ENCODE data around the gene KIF26B.
"Not testable (repeated sequence)": the region's sequence is repeated elsewhere in the genome, so short reads cannot be mapped to it uniquely, and the experiment has no call there.

Gene KIF26B

DNA sequence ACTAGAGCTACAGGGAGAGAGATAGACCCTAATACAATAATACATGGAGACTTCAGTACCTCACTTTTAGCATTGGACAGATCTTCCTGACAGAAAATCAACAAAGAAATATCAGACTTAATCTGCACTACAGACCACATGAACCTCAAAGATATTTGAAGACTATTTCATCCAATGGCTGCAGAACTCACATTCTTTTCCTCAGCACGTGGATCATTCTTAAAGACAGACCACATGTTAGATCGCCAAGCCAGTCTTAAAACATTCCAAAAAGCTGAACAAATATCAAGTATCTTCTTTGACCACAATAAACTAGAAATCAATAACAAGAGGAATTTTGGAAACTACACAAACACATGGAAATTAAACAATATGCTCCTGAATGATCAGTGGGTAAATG lies 576.0 kb downstream of the KIF26B start:
- no peak overlapping the region for H3K4me3 ChIP-seq (ENCODE audit: low read depth, low read length)
- no peaks in the 10 kb centered on the region for H3K4me1 ChIP-seq (ENCODE audit: control insufficient read depth, insufficient read depth, low read length)
- H3K36me3 ChIP-seq (ENCODE audit: control insufficient read depth, insufficient read depth, low read length) = no peaks in the 10 kb centered on the region
- no peak overlapping the region for H3K27ac ChIP-seq (ENCODE audit: low read depth, low read length)
- peaks cover 5% of the 10 kb centered on the region; the same call in 1 of the 2 replicates for H3K9me3 ChIP-seq (ENCODE audit: control insufficient read depth, insufficient read depth, low read depth, low read length)
- no peak overlapping the region for H3K9ac ChIP-seq (ENCODE audit: low read length)
- no peaks in the 10 kb centered on the region for H3K27me3 ChIP-seq (ENCODE audit: control insufficient read depth, insufficient read depth, low read length)

DNA sequence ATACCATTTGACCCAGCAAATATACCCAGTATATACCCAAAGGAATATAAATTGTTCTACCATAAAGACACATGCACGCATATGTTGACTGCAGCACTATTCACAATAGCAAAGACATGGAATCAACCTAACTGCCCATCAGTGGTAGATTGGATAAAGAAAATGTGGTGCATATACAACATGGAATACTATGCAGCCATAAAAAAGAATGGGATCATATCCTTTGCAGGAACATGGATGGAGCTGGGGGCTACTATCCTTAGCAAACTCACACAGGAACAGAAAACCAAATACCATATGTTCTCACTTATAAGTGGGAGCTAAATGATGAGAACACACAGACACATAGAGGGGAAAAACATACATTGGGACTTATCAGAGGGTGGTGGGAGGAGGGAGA lies 585.6 kb downstream of the KIF26B start:
- not testable (repeated sequence) for H3K4me3 ChIP-seq (ENCODE audit: low read depth, low read length); H3K36me3 ChIP-seq (ENCODE audit: control insufficient read depth, insufficient read depth, low read length); H3K4me1 ChIP-seq (ENCODE audit: control insufficient read depth, insufficient read depth, low read length)

DNA sequence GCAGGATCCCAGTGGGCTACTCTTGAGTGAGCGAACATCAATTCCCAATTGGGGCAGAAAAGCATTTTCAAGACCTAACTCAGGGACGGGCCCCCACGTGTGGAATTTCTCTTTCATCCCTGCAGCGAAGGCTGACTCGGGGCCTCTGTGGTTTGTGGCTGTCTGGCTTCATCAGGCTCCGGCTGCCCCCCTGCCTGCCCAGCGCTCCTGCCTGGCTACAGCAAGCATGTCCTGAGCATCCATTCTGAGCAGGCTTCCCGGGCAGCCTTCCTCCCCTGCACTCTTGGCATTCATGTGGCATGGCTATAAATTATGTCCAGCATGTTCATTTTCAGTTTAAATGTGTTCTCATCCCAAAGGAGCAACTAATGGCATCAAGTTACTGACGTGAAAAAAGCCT lies 588.1 kb downstream of the KIF26B start:
- Histone ChIP-seq H3K36me3 (ENCODE audit: control insufficient read depth, insufficient read depth, low read length) (no peaks in the 10 kb centered on the region), H3K4me3 (ENCODE audit: low read depth, low read length) (no peak overlapping the region), H3K27me3 (ENCODE audit: control insufficient read depth, insufficient read depth, low read length) (no peaks in the 10 kb centered on the region), H3K9me3 (ENCODE audit: control insufficient read depth, insufficient read depth, low read depth, low read length) (no peaks in the 10 kb centered on the region), H3K27ac (ENCODE audit: low read depth, low read length) (no peak overlapping the region), H3K4me1 (ENCODE audit: control insufficient read depth, insufficient read depth, low read length) (no peaks in the 10 kb centered on the region), H3K9ac (ENCODE audit: low read length) (no peak overlapping the region)

More for the DNA sequence above, 585.6 kb downstream of the KIF26B start:
- not testable (repeated sequence) for H3K27ac ChIP-seq (ENCODE audit: low read depth, low read length); H3K9me3 ChIP-seq (ENCODE audit: control insufficient read depth, insufficient read depth, low read depth, low read length); H3K27me3 ChIP-seq (ENCODE audit: control insufficient read depth, insufficient read depth, low read length); H3K9ac ChIP-seq (ENCODE audit: low read length)

DNA sequence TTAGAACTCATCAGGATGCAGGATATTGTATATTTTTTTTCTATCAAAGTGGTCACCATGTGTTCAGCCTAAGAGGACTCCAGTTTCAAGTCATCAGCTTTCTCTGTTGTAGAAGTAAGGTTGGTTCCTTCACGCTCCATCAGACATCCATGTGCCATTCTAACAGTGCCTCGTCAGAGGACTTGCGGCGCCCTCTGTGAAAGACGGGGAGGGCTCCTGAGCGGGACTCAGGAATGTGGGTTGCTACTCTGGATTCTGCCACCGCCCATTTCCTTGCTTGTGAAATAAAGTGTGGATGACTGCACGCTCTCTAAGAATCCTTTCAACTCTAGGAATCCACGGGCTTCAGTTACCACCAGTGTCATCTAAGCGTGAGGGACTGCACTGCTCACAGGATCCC lies 593.5 kb downstream of the KIF26B start:
- Histone ChIP-seq H3K4me3 (ENCODE audit: low read depth, low read length) (no peak overlapping the region), H3K27me3 (ENCODE audit: control insufficient read depth, insufficient read depth, low read length) (no peaks in the 10 kb centered on the region), H3K36me3 (ENCODE audit: control insufficient read depth, insufficient read depth, low read length) (no peaks in the 10 kb centered on the region), H3K9ac (ENCODE audit: low read length) (no peak overlapping the region), H3K9me3 (ENCODE audit: control insufficient read depth, insufficient read depth, low read depth, low read length) (no peaks in the 10 kb centered on the region), H3K4me1 (ENCODE audit: control insufficient read depth, insufficient read depth, low read length) (peaks cover 7% of the 10 kb centered on the region), H3K27ac (ENCODE audit: low read depth, low read length) (no peak overlapping the region)

DNA sequence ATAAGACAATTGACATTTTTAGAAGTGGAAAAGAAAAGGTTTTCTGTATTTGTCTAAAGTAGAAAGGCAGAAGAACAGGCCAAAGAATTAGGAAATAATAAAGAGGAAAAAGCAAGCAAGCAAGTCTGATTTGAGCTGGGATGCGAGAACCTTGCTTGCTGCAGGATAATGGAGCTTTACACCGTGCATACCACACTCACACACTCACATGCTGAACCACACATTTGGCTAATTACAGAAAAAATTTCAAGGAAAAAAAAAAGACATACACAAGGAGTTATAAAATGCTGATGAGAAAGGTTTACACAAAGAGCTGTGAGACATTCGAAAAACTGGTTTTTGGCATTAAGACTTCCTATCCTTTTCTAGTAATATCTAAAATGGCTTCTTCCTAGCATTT lies 593.9 kb downstream of the KIF26B start:
- Histone ChIP-seq H3K27me3 (ENCODE audit: control insufficient read depth, insufficient read depth, low read length) (no peaks in the 10 kb centered on the region), H3K9ac (ENCODE audit: low read length) (no peak overlapping the region), H3K27ac (ENCODE audit: low read depth, low read length) (no peak overlapping the region), H3K4me3 (ENCODE audit: low read depth, low read length) (no peak overlapping the region), H3K9me3 (ENCODE audit: control insufficient read depth, insufficient read depth, low read depth, low read length) (no peaks in the 10 kb centered on the region), H3K4me1 (ENCODE audit: control insufficient read depth, insufficient read depth, low read length) (peaks cover 7% of the 10 kb centered on the region), H3K36me3 (ENCODE audit: control insufficient read depth, insufficient read depth, low read length) (no peaks in the 10 kb centered on the region)

DNA sequence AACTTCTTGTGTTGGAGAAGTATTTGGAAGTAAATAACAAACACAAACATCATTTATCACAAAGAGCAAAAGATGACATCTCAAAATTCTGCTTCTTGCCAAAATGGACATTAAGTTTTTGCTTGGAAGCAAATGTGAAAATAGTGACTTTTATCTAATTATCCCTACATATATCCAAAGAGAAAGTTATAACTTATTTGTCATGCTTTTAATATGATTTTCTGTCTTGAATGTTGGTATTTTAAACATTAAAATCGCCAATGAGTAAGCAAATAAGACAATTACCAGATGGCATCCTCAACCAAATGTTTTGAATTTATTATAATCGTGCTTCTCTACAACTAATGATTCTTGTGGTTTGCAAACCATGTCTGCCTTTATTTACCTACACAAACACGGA lies 594.3 kb downstream of the KIF26B start:
- H3K27me3 ChIP-seq (ENCODE audit: control insufficient read depth, insufficient read depth, low read length) = no peaks in the 10 kb centered on the region
- no peaks in the 10 kb centered on the region for H3K9me3 ChIP-seq (ENCODE audit: control insufficient read depth, insufficient read depth, low read depth, low read length)
- no peaks in the 10 kb centered on the region for H3K36me3 ChIP-seq (ENCODE audit: control insufficient read depth, insufficient read depth, low read length)
- H3K4me3 ChIP-seq (ENCODE audit: low read depth, low read length) = no peak overlapping the region
- peaks cover 7% of the 10 kb centered on the region for H3K4me1 ChIP-seq (ENCODE audit: control insufficient read depth, insufficient read depth, low read length)
- no peak overlapping the region for H3K27ac ChIP-seq (ENCODE audit: low read depth, low read length)
- H3K9ac ChIP-seq (ENCODE audit: low read length) = no peak overlapping the region

DNA sequence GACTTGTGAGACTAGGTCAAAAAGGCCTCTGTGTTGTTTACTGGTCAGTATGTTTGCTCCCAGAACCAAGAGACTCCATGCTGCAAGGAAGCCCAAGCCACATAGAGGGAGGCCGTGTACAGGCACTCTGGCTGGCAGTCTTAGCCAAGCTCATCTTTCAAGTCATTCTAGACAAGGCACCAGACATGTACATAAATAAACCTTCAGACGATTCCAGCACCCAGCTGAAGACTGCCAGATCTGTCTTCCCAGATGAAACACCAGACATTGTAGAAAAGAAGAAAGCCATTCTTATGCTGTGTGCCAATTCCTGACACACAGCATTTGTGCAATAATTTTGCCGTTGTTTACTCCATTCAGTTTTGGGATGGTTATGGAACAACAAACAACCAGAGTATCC lies 595.5 kb downstream of the KIF26B start:
- Histone ChIP-seq H3K9me3 (ENCODE audit: control insufficient read depth, insufficient read depth, low read depth, low read length) (no peaks in the 10 kb centered on the region), H3K27me3 (ENCODE audit: control insufficient read depth, insufficient read depth, low read length) (no peaks in the 10 kb centered on the region), H3K36me3 (ENCODE audit: control insufficient read depth, insufficient read depth, low read length) (no peaks in the 10 kb centered on the region), H3K27ac (ENCODE audit: low read depth, low read length) (no peak overlapping the region), H3K4me3 (ENCODE audit: low read depth, low read length) (no peak overlapping the region), H3K9ac (ENCODE audit: low read length) (no peak overlapping the region), H3K4me1 (ENCODE audit: control insufficient read depth, insufficient read depth, low read length) (peaks cover 11% of the 10 kb centered on the region)

DNA sequence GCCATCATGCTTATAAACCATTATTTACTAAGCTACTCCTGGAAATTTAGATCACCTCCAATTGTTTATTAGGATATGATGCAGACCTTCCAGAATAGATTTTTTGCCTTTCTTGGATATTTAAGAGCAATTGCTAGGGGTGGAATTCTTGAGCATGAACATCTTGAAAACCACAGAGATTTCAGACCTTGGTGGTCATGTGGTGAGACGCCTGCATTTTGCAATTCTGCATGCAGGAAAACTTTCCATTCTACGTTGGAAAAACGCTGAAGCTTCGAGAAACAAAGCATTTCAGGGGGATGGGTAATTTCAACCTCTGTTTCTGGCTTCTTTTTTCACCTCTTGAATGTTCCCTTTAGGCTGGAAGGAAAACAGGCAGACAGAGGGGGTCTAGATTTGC lies 596.3 kb downstream of the KIF26B start:
- Histone ChIP-seq H3K27me3 (ENCODE audit: control insufficient read depth, insufficient read depth, low read length) (no peaks in the 10 kb centered on the region), H3K36me3 (ENCODE audit: control insufficient read depth, insufficient read depth, low read length) (no peaks in the 10 kb centered on the region), H3K27ac (ENCODE audit: low read depth, low read length) (no peak overlapping the region), H3K9ac (ENCODE audit: low read length) (no peak overlapping the region), H3K4me1 (ENCODE audit: control insufficient read depth, insufficient read depth, low read length) (peaks cover 11% of the 10 kb centered on the region), H3K4me3 (ENCODE audit: low read depth, low read length) (no peak overlapping the region), H3K9me3 (ENCODE audit: control insufficient read depth, insufficient read depth, low read depth, low read length) (no peaks in the 10 kb centered on the region)

DNA sequence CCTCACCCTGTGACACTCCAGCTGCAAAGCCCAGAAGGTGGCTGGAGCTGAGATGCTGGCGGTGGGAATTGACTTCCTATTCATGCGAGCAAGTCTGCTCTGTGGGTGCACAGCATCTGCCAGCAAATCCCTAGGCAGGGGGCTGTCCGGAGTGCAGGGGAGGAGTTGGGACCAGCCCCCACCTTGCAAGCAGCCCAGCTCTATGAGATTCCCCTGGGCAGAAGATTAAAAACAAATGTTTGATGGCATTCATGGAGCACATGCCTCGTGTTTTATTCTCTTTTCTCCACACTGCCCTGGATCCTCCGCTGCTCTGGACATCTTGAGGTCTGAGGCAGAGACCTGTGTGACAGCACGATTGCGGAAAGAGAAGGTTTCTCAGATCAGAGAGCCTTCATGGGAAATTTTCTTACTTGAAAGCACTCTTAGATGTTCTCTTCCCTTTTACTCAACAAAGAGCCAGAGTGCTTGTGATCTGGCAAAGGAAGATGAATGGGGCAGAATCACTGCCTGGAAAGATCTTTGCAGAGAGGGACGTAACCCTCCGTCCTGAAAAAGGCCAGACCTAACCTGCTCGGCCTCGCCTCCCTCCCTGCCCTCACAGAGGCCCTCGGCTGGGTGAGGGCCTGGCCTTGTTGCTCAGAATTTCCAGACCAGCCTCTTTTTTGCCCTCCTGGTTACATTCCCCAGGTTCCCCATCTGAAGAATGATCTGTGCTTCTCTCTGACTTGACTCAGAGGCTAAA lies 597.1 kb downstream of the KIF26B start:
- Histone ChIP-seq H3K9ac (ENCODE audit: low read length) (no peak overlapping the region), H3K27me3 (ENCODE audit: control insufficient read depth, insufficient read depth, low read length) (no peaks in the 10 kb centered on the region), H3K9me3 (ENCODE audit: control insufficient read depth, insufficient read depth, low read depth, low read length) (no peaks in the 10 kb centered on the region), H3K4me1 (ENCODE audit: control insufficient read depth, insufficient read depth, low read length) (peaks cover 11% of the 10 kb centered on the region), H3K27ac (ENCODE audit: low read depth, low read length) (no peak overlapping the region), H3K4me3 (ENCODE audit: low read depth, low read length) (no peak overlapping the region), H3K36me3 (ENCODE audit: control insufficient read depth, insufficient read depth, low read length) (no peaks in the 10 kb centered on the region)

DNA sequence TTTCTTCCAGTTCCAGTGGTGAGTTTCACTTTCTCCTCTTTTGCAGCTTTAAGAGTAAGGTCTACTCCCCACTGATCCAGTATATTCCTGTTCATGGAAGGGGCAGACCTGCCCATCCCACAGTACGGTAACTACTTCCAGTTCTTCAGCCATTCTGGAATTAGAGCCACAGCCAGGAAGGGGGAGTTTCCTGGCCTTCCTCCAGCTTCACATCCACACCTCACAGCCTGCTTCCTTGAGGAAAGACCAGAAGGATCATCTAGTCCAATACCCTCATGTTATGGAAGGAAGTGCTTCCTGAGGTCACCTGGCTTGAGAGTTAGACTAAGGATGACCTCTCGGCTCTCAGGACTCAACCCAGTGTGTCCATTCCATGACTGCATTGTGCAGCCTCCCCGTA lies 597.8 kb downstream of the KIF26B start:
- H3K4me3 ChIP-seq (ENCODE audit: low read depth, low read length) = no peak overlapping the region
- H3K9me3 ChIP-seq (ENCODE audit: control insufficient read depth, insufficient read depth, low read depth, low read length) = no peaks in the 10 kb centered on the region
- H3K27me3 ChIP-seq (ENCODE audit: control insufficient read depth, insufficient read depth, low read length) = no peaks in the 10 kb centered on the region
- H3K4me1 ChIP-seq (ENCODE audit: control insufficient read depth, insufficient read depth, low read length) = peaks cover 11% of the 10 kb centered on the region
- H3K27ac ChIP-seq (ENCODE audit: low read depth, low read length) = no peak overlapping the region
- H3K9ac ChIP-seq (ENCODE audit: low read length) = no peak overlapping the region
- H3K36me3 ChIP-seq (ENCODE audit: control insufficient read depth, insufficient read depth, low read length) = no peaks in the 10 kb centered on the region

DNA sequence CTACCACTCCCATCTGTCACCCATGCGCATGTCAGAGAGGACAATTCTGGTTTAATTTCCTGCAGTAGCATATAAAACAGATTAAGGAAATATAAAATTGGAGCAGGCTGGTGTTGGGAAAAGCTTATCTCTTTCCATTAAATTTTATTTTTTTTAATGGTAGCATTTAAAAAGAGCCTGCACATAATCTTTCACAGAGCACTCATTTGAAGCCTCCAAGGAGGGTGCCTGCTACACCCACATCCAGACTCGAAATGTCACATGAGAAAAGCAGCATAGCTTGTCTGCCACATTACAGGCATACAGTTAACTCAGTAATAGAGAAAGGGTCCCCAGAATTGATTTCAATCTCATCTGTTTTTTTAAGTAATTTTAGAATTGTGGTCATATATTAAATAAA lies 599.0 kb downstream of the KIF26B start:
- no peaks in the 10 kb centered on the region for H3K27me3 ChIP-seq (ENCODE audit: control insufficient read depth, insufficient read depth, low read length)
- no peaks in the 10 kb centered on the region for H3K36me3 ChIP-seq (ENCODE audit: control insufficient read depth, insufficient read depth, low read length)
- H3K4me1 ChIP-seq (ENCODE audit: control insufficient read depth, insufficient read depth, low read length) = peaks cover 11% of the 10 kb centered on the region
- no peaks in the 10 kb centered on the region for H3K9me3 ChIP-seq (ENCODE audit: control insufficient read depth, insufficient read depth, low read depth, low read length)
- H3K4me3 ChIP-seq (ENCODE audit: low read depth, low read length) = no peak overlapping the region
- no peak overlapping the region for H3K9ac ChIP-seq (ENCODE audit: low read length)
- H3K27ac ChIP-seq (ENCODE audit: low read depth, low read length) = no peak overlapping the region

All from HUES6 (cell line).